Dendritic cell treated with granulocyte-macrophage colony-stimulating factor and Interleukin-4, amounts not matched to agents 40 ng/mL and 50 ng/mL, for 4 days (primary cell): ENCODE measurements around the gene ZNF10.

Experiments used
- H3K27ac Mint-ChIP-seq: one replicate; pipeline ENCODE4 v1.8.0; 2022; ENCODE audit warnings: mild to moderate bottlenecking, mixed read lengths
- H3K27me3 Mint-ChIP-seq: one replicate; pipeline ENCODE4 v1.8.0; 2022; ENCODE audit warnings: mild to moderate bottlenecking, mixed read lengths
- H3K36me3 Mint-ChIP-seq: one replicate; pipeline ENCODE4 v1.8.0; 2022; ENCODE audit warnings: low read depth, mixed read lengths
- H3K4me1 Mint-ChIP-seq: one replicate; pipeline ENCODE4 v1.8.0; 2022; ENCODE audit warnings: low read depth, mixed read lengths
- H3K4me3 Mint-ChIP-seq: one replicate; pipeline ENCODE4 v1.8.0; 2022; ENCODE audit warnings: mild to moderate bottlenecking, moderate library complexity, mixed read lengths
- H3K9me3 Mint-ChIP-seq: one replicate; pipeline ENCODE4 v1.8.0; 2022; ENCODE audit warnings: mixed read lengths
- intact Hi-C: fragments of 100-400 bp; cut with micrococcal nuclease; formaldehyde crosslinking; loops from one replicate; pipeline ENCODE4 v1.15.0; 2022

Gene ZNF10

GRCh38 chr12:133130038-133130807 lies at the start of gene ZNF10, which contains the start of gene ZNF891:
Gene ZNF10, plus strand, starts transcription at chr12:133130627. Its CDS starts 13,866 bp downstream, at chr12:133144493.
Gene ZNF891, minus strand, starts transcription at chr12:133130274. Its CDS starts 8,356 bp downstream, at chr12:133121918.
- H3K27me3 Mint-ChIP-seq = peaks cover 2% of the 10 kb centered on the region
- peak within 1 kb of the TSS; percentile 93 for H3K27ac Mint-ChIP-seq
- H3K9me3 Mint-ChIP-seq = peaks cover 71% of the 10 kb centered on the region
- H3K4me3 Mint-ChIP-seq = peak within 1 kb of the TSS; percentile 92
- H3K36me3 Mint-ChIP-seq = peaks cover 75% of the 10 kb centered on the region
- intact Hi-C loops = loop anchor here (1.0 kb wide), 3 partner anchors 50 to 93 kb away; partner anchors contain the start of genes ZNF140, ZNF268 and ZNF84
- H3K4me1 Mint-ChIP-seq = peaks cover 17% of the 10 kb centered on the region

- peaks cover 32% of the 10 kb centered on the region for H3K9me3 Mint-ChIP-seq
- intact Hi-C loops = no loop called here
- no peak overlapping the region for H3K27ac Mint-ChIP-seq
- no peak overlapping the region for H3K4me3 Mint-ChIP-seq
- H3K27me3 Mint-ChIP-seq = no peaks in the 10 kb centered on the region
- H3K4me1 Mint-ChIP-seq = peaks cover 7% of the 10 kb centered on the region
- H3K36me3 Mint-ChIP-seq = peaks cover 8% of the 10 kb centered on the region
Observed at GRCh38 chr12:133081159-133081780, 49.2 kb upstream of the ZNF10 start.

- Mint-ChIP-seq H3K36me3 (no peaks in the 10 kb centered on the region), H3K27me3 (no peaks in the 10 kb centered on the region), H3K9me3 (peaks cover 53% of the 10 kb centered on the region), H3K27ac (no peak overlapping the region), H3K4me3 (no peak overlapping the region), H3K4me1 (peaks cover 7% of the 10 kb centered on the region)
- intact Hi-C loops = no loop called here
Observed at GRCh38 chr12:133083345-133083744, 47.1 kb upstream of the ZNF10 start.

- Mint-ChIP-seq H3K27me3 (no peaks in the 10 kb centered on the region), H3K4me1 (no peaks in the 10 kb centered on the region), H3K27ac (no peak overlapping the region), H3K36me3 (peaks cover 5% of the 10 kb centered on the region), H3K9me3 (peaks cover 97% of the 10 kb centered on the region), H3K4me3 (no peak overlapping the region)
- intact Hi-C loops = no loop called here
Observed at GRCh38 chr12:133105620-133106019, 24.8 kb upstream of the ZNF10 start.

GRCh38 chr12:133106253-133106652 lies 24.2 kb upstream of the ZNF10 start:
- H3K27ac Mint-ChIP-seq = no peak overlapping the region
- no peak overlapping the region for H3K4me3 Mint-ChIP-seq
- H3K27me3 Mint-ChIP-seq = no peaks in the 10 kb centered on the region
- peaks cover 97% of the 10 kb centered on the region for H3K9me3 Mint-ChIP-seq
- no peaks in the 10 kb centered on the region for H3K4me1 Mint-ChIP-seq
- intact Hi-C loops = no loop called here
- peaks cover 5% of the 10 kb centered on the region for H3K36me3 Mint-ChIP-seq

GRCh38 chr12:133107121-133107520 lies 23.3 kb upstream of the ZNF10 start:
- intact Hi-C loops = no loop called here

GRCh38 chr12:133108150-133108549 lies 22.3 kb upstream of the ZNF10 start:
- intact Hi-C loops = no loop called here
- H3K27me3 Mint-ChIP-seq = no peaks in the 10 kb centered on the region
- peaks cover 93% of the 10 kb centered on the region for H3K9me3 Mint-ChIP-seq
- no peaks in the 10 kb centered on the region for H3K4me1 Mint-ChIP-seq
- H3K36me3 Mint-ChIP-seq = peaks cover 5% of the 10 kb centered on the region
- no peak overlapping the region for H3K4me3 Mint-ChIP-seq
- no peak overlapping the region for H3K27ac Mint-ChIP-seq

More at GRCh38 chr12:133107121-133107520, 23.3 kb upstream of the ZNF10 start:
- Mint-ChIP-seq H3K4me1 (no peaks in the 10 kb centered on the region), H3K4me3 (no peak overlapping the region), H3K9me3 (peaks cover 97% of the 10 kb centered on the region), H3K27ac (no peak overlapping the region), H3K27me3 (no peaks in the 10 kb centered on the region), H3K36me3 (peaks cover 5% of the 10 kb centered on the region)

- H3K4me3 Mint-ChIP-seq = no peak overlapping the region
- no peaks in the 10 kb centered on the region for H3K27me3 Mint-ChIP-seq
- H3K27ac Mint-ChIP-seq = no peak overlapping the region
- H3K4me1 Mint-ChIP-seq = no peaks in the 10 kb centered on the region
- intact Hi-C loops = no loop called here
- H3K36me3 Mint-ChIP-seq = peaks cover 49% of the 10 kb centered on the region
- H3K9me3 Mint-ChIP-seq = peaks cover 93% of the 10 kb centered on the region
Observed at GRCh38 chr12:133120385-133121191, 9.8 kb upstream of the ZNF10 start.

GRCh38 chr12:133124674-133125073 lies 5.8 kb upstream of the ZNF10 start:
- H3K4me1 Mint-ChIP-seq = no peaks in the 10 kb centered on the region
- peaks cover 82% of the 10 kb centered on the region for H3K9me3 Mint-ChIP-seq
- intact Hi-C loops = no loop called here
- peaks cover 66% of the 10 kb centered on the region for H3K36me3 Mint-ChIP-seq
- no peak overlapping the region for H3K27ac Mint-ChIP-seq
- no peaks in the 10 kb centered on the region for H3K27me3 Mint-ChIP-seq
- no peak overlapping the region for H3K4me3 Mint-ChIP-seq

GRCh38 chr12:133129368-133130037 lies 924 bp upstream of the ZNF10 start:
- peaks cover 2% of the 10 kb centered on the region for H3K27me3 Mint-ChIP-seq
- H3K4me1 Mint-ChIP-seq = peaks cover 17% of the 10 kb centered on the region
- intact Hi-C loops = loop anchor here (1.0 kb wide), 3 partner anchors 49 to 92 kb away; partner anchors contain the start of genes ZNF140, ZNF268 and ZNF84
- peak overlapping the region; percentile 92 for H3K4me3 Mint-ChIP-seq
- peaks cover 74% of the 10 kb centered on the region for H3K36me3 Mint-ChIP-seq
- peaks cover 71% of the 10 kb centered on the region for H3K9me3 Mint-ChIP-seq
- peak overlapping the region; percentile 93 for H3K27ac Mint-ChIP-seq

GRCh38 chr12:133130808-133131128 lies 341 bp downstream of the ZNF10 start:
- H3K36me3 Mint-ChIP-seq = peaks cover 75% of the 10 kb centered on the region

GRCh38 chr12:133135747-133136146 lies 5.3 kb downstream of the ZNF10 start:
- Mint-ChIP-seq H3K9me3 (peaks cover 83% of the 10 kb centered on the region), H3K27ac (no peak overlapping the region), H3K4me3 (no peak overlapping the region)

More at GRCh38 chr12:133130808-133131128, 341 bp downstream of the ZNF10 start:
- H3K4me3 Mint-ChIP-seq = peak overlapping the region; percentile 92
- peak overlapping the region; percentile 93 for H3K27ac Mint-ChIP-seq
- H3K9me3 Mint-ChIP-seq = peaks cover 71% of the 10 kb centered on the region
- H3K4me1 Mint-ChIP-seq = peaks cover 17% of the 10 kb centered on the region
- H3K27me3 Mint-ChIP-seq = peaks cover 2% of the 10 kb centered on the region
- intact Hi-C loops = loop anchor here (1.0 kb wide), 3 partner anchors 50 to 93 kb away; partner anchors contain the start of genes ZNF140, ZNF268 and ZNF84

GRCh38 chr12:133145981-133146380 lies 15.6 kb downstream of the ZNF10 start:
- Mint-ChIP-seq H3K4me1 (no peaks in the 10 kb centered on the region), H3K4me3 (no peak overlapping the region), H3K9me3 (peaks cover 88% of the 10 kb centered on the region), H3K36me3 (peaks cover 71% of the 10 kb centered on the region), H3K27me3 (no peaks in the 10 kb centered on the region), H3K27ac (no peak overlapping the region)
- intact Hi-C loops = no loop called here

More at GRCh38 chr12:133135747-133136146, 5.3 kb downstream of the ZNF10 start:
- intact Hi-C loops = no loop called here
- Mint-ChIP-seq H3K27me3 (peaks cover 2% of the 10 kb centered on the region), H3K36me3 (peaks cover 68% of the 10 kb centered on the region), H3K4me1 (peaks cover 10% of the 10 kb centered on the region)
